Heart right ventricle (tissue), 16 donors: ENCODE measurements around the gene RFT1. TPM values are rescaled to one million over a fixed set of nuclear protein-coding genes. Genes with fewer than 3 reads are reported as not detected.

Experiments used
- ATAC-seq, 8 donors: fragments of 200-7000 bp; cut with Tn5 transposase; one replicate each; pipeline ENCODE4 v1.9.1; 2020; ENCODE audit warnings: mild to moderate bottlenecking in 8 of 8, moderate library complexity in 8 of 8, moderate number of reproducible peaks in 1 of 8
- DNase-seq, 2 donors: peaks; one replicate each; pipeline ENCODE4 v3.0.0-alpha.2; 2020
- H3K27ac ChIP-seq, 10 donors: fragments of 200-600 bp; sonication (generic) in 2 of 10; one replicate each; pipeline versions ENCODE4 v1.5.0 to v1.8.0; 2020 to 2022; ENCODE audit warnings: mild to moderate bottlenecking in 3 of 10
- H3K27me3 ChIP-seq, 7 donors: fragments of 200-600 bp; one replicate each; pipeline ENCODE4 v1.8.0; 2021 to 2022; ENCODE audit warnings: mild to moderate bottlenecking in 2 of 7
- H3K36me3 ChIP-seq, 9 donors: fragments of 200-600 bp; sonication (generic) in 1 of 9; one replicate each; pipeline versions ENCODE4 v1.5.0 to v1.8.0; 2020 to 2022; ENCODE audit warnings: mild to moderate bottlenecking in 2 of 9
- H3K4me1 ChIP-seq, 9 donors: fragments of 200-600 bp; sonication (generic) in 1 of 9; one replicate each; pipeline versions ENCODE4 v1.5.0 to v1.8.0; 2020 to 2022; ENCODE audit warnings: mild to moderate bottlenecking in 4 of 9
- H3K4me3 ChIP-seq, 10 donors: fragments of 200-600 bp; sonication (generic) in 2 of 10; one replicate each; pipeline versions ENCODE4 v1.5.0 to v1.8.0; 2020 to 2022; ENCODE audit warnings: mild to moderate bottlenecking in 7 of 10, moderate library complexity in 2 of 10
- H3K9me3 ChIP-seq, 11 donors: fragments of 200-600 bp in 10 of 11; sonication (generic) in 2 of 11; one replicate each; pipeline versions ENCODE4 v1.5.0 to v1.8.0; 2013 to 2022; ENCODE audit warnings: mild to moderate bottlenecking in 2 of 11, control low read depth in 1 of 11, moderate library complexity in 1 of 11
- CTCF ChIP-seq, 9 donors: fragments of 200-600 bp; sonication (generic) in 2 of 9; IDR thresholded peaks; one replicate each; pipeline versions ENCODE4 v1.5.0 to v1.8.0; 2021 to 2022; ENCODE audit warnings: antibody characterized with exemption in 9 of 9, mild to moderate bottlenecking in 5 of 9, moderate library complexity in 1 of 9
- WGBS, 2 donors: extraction: QIAGEN DNeasy Blood & Tissue Kit; methylation state at CpG; one replicate each; pipeline ENCODE4 v1.1.7; 2013; ENCODE audit warnings: inconsistent platforms in 1 of 2; 5-methylcytosine and 5-hydroxymethylcytosine counted together
- intact Hi-C, 10 donors: fragments of 100-400 bp; cut with DNase I; formaldehyde crosslinking; loops; one replicate each; pipeline versions ENCODE4 v1.11.1 to v1.14.2; 2022
- polyA plus RNA-seq, 2 donors: library from polyadenylated mRNA; stranded (reverse); fragments of 200-250 nt; gene quantifications; one replicate each; pipeline ENCODE4 v1.2.3, GENCODE V29; 2013
- total RNA-seq, 10 donors: library from RNA; stranded (reverse); fragmentation: NEBNext Ultra II Directional in 3 of 10; extraction: Animal tissue kit (Norgen Biotek cat#: 25700) in 3 of 10; gene quantifications; one replicate each; pipeline versions ENCODE4 v1.2.1 to v1.2.4, GENCODE V29; 2021 to 2023
- donor health status: Arrhythmogenic right ventricular cardiomyopathy.
- donor health status: ischemic (EF 13 %, LVEDD 7.1; RV severe dilation, severe dysfunction).
- donor health status: healthy with polysubstance abuse.
- donor health status: DM: no; HTN: yes; CAD: no.
- donor health status: DM: no; HTN: no; CAD: no.
- donor health status: ischemic (EF 25% LVEDD 6.9; RV normal size, moderate dysfunction).
- donor health status: ischemic (EF 25% LVEDD 5.7; RV mildly dilated, moderate dysfunction).
- donor health status: healthy.
- donor health status: DM: yes; HTN: yes; CAD: no.
- donor health status: Ischemic cardiomyopathy.
- donor health status: ischemic (EF 35%, LVEDD 5.7; RV mildly dilated, moderate dysfunction).
- donor health status: nonischemic (EF 11% LVEDD 7.7; RV severe dilation, severe dysfunction).
- donor health status: DM: yes; HTN: yes; CAD: no.
- donor health status: PGD.
- donor health status: ischemic (EF 29% LVEDD 5.4; RV normal size, mild dysfunction).
- donor health status: nonischemic (EF 23%, LVEDD 6.1; RV moderate dilation, normal function).

The RFT1 gene
- total and polyA plus RNA-seq, 12 donors = 4.6 to 13.1 (median 9.1) TPM

- intact Hi-C loops = loop anchor here (5.0 to 10.0 kb wide), 9 partner anchors 140 to 333 kb away; partner anchors contain the start of genes ITIH1 (in 2 of the 10), NEK4 (in 2 of the 10) and MUSTN1 (in 1 of the 10)
- Histone ChIP-seq H3K27me3 (no peaks in the 10 kb centered on the region), H3K4me1 (peaks cover 4 to 20% (median 10%) of the 10 kb centered on the region in 9 donors), H3K4me3 (no peak overlapping the region), H3K36me3 (peaks cover 0 to 11% (median 0%) of the 10 kb centered on the region in 9 donors), H3K9me3 (no peaks in the 10 kb centered on the region), H3K27ac (no peak overlapping the region)
- 80 to 83% methylated on average over 9 of the region's 9 CpGs for WGBS, 2 donors
- no peak for ATAC-seq
- DNase-seq = no peak
- TF ChIP-seq CTCF (IDR thresholded peaks at IDR 0.05) = no peak
Observed at GRCh38 chr3:53074761-53075742, 55.2 kb downstream of the RFT1 start.

GRCh38 chr3:53074366-53074696 lies 55.9 kb downstream of the RFT1 start:
- DNase-seq = no peak
- 94 to 100% methylated on average over 1 of the region's 1 CpG for WGBS, 2 donors
- H3K9me3 ChIP-seq = no peaks in the 10 kb centered on the region

GRCh38 chr3:53073553-53074365 lies 56.5 kb downstream of the RFT1 start:
- no peak for DNase-seq
- Histone ChIP-seq H3K27me3 (no peaks in the 10 kb centered on the region), H3K9me3 (no peaks in the 10 kb centered on the region), H3K27ac (peak overlapping the region in 9 of 10 donors; percentile 44 to 85 (median 71)), H3K4me1 (peaks cover 4 to 20% (median 10%) of the 10 kb centered on the region in 9 donors), H3K4me3 (peak overlapping the region in 7 of 10 donors; percentile 47 to 80 (median 71)), H3K36me3 (peaks cover 0 to 11% (median 0%) of the 10 kb centered on the region in 9 donors)
- peak in 5 of 8 donors; percentile 2 to 27 (median 8) for ATAC-seq
- WGBS, 2 donors = 76 to 82% methylated on average over 17 of the region's 17 CpGs
- TF ChIP-seq CTCF (IDR thresholded peaks at IDR 0.05) = no peak
- intact Hi-C loops = loop anchor here (2.0 to 10.0 kb wide), 13 partner anchors 139 to 333 kb away; partner anchors contain the start of genes NEK4 (in 3 of the 10), ITIH1 (in 2 of the 10) and MUSTN1 (in 1 of the 10)

More at GRCh38 chr3:53074366-53074696, 55.9 kb downstream of the RFT1 start:
- ATAC-seq = no peak
- intact Hi-C loops = loop anchor here (5.0 to 10.0 kb wide), 9 partner anchors 140 to 332 kb away; partner anchors contain the start of genes ITIH1 (in 2 of the 10), NEK4 (in 2 of the 10) and MUSTN1 (in 1 of the 10)
- Histone ChIP-seq H3K27me3 (no peaks in the 10 kb centered on the region), H3K4me3 (no peak overlapping the region), H3K4me1 (peaks cover 4 to 20% (median 10%) of the 10 kb centered on the region in 9 donors), H3K36me3 (peaks cover 0 to 11% (median 0%) of the 10 kb centered on the region in 9 donors), H3K27ac (no peak overlapping the region)
- TF ChIP-seq CTCF (IDR thresholded peaks at IDR 0.05) = no peak
